ENCODE results near the gene ITIH6.

The ITIH6 gene

DNA sequence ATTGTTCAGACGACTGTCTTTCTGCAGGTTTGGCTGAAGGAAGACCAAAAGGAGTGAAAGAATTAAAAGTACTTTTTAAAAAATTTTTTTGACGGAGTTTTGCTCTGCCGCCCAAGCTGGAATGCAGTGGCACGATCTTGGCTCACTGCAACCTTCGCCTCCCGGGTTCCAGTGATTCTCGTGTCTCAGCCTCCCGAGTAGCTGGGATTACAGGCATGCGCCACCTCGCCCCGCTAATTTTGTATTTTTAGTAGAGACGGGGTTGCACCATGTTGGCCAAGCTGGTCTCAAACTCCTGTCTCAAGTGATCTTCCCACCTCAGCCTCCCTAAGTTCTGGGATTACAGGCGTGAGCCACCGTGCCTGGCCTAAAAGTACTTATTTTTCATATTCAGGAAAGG lies 86.3 kb downstream of the ITIH6 start:
- no peak for DNase-seq

- no peak for DNase-seq
Observed at GRCh38 chrX:54710920-54711319, 87.1 kb downstream of the ITIH6 start.

DNA sequence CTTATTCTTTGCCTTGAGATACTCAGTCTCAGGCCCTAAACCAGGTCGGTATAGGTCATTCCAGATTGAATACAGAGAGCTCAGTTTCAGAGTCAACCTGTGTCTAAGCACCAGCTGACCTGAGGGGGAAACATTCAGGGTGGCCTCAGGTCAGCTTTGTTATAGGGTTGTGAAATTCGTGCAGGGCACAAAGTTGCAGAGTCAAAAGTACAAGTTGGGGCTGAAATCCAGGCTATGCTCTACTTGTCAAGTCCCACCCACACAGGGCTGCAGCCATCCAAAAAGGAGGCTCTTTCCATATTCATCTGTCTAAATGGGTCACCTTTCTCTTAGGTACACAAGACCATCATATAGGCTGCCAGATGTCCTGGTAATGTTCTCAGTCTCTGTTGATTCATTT lies 89.7 kb downstream of the ITIH6 start:
- no peak for DNase-seq
